ENCODE data around the gene PPTC7.

DNA sequence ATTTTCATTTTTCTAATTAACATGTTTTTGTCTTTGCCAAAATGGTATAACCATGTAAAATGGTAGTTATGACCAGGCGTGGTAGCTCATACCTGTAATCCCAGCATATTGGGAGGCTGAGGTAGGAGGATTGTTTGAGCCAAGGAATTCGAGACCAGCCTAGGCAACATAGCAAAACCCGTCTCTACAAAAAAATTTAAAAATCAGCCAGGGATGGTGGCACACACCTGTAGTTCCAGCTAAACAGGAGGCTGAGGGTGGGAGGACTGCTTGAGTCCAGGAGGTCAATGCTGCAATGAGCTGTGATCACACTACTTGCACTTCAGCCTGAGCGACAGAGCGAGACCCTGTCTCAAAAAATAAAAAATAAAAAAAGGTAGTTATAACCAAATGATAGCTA is 23.1 kb downstream of the PPTC7 start:
- no peak for TF ChIP-seq POLR2A (IDR thresholded peaks at IDR 0.05)
- TF ChIP-seq, protein P1, sequence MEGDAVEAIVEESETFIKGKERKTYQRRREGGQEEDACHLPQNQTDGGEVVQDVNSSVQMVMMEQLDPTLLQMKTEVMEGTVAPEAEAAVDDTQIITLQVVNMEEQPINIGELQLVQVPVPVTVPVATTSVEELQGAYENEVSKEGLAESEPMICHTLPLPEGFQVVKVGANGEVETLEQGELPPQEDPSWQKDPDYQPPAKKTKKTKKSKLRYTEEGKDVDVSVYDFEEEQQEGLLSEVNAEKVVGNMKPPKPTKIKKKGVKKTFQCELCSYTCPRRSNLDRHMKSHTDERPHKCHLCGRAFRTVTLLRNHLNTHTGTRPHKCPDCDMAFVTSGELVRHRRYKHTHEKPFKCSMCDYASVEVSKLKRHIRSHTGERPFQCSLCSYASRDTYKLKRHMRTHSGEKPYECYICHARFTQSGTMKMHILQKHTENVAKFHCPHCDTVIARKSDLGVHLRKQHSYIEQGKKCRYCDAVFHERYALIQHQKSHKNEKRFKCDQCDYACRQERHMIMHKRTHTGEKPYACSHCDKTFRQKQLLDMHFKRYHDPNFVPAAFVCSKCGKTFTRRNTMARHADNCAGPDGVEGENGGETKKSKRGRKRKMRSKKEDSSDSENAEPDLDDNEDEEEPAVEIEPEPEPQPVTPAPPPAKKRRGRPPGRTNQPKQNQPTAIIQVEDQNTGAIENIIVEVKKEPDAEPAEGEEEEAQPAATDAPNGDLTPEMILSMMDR (IDR thresholded peaks at IDR 0.05) = no peak

All from uterus (tissue), 2 donors.